Measurements from ENCODE around the gene COL20A1.
"Not testable (repeated sequence)": the region's sequence is repeated elsewhere in the genome, so short reads cannot be mapped to it uniquely, and the experiment has no call there.

- TF ChIP-seq CTCF, POLR2A (IDR thresholded peaks at IDR 0.05): not testable (repeated sequence)
Measured at GRCh38 chr20:63339154-63340094, 46.4 kb downstream of the COL20A1 start.
